Subcutaneous abdominal adipose tissue (tissue), 5 donors: ENCODE data around the gene KLRC3.
"Not testable (repeated sequence)": the region's sequence is repeated elsewhere in the genome, so short reads cannot be mapped to it uniquely, and the experiment has no call there.

ENCODE experiments used
- H3K27ac ChIP-seq: one replicate; pipeline ENCODE4 v1.7.0; 2013; ENCODE audit warnings: low read depth, mild to moderate bottlenecking, inconsistent platforms, low read length, moderate library complexity
- H3K27me3 ChIP-seq, 5 donors: one replicate each; pipeline ENCODE4 v1.7.0; 2013; ENCODE audit warnings: low read length in 5 of 5, inconsistent platforms in 1 of 5; ENCODE audit not compliant: control insufficient read depth in 5 of 5, insufficient read depth in 4 of 5
- H3K36me3 ChIP-seq, 5 donors: one replicate each; pipeline ENCODE4 v1.7.0; 2013; ENCODE audit warnings: low read length in 5 of 5; ENCODE audit not compliant: control insufficient read depth in 5 of 5, insufficient read depth in 5 of 5
- H3K4me1 ChIP-seq, 5 donors: one replicate each; pipeline ENCODE4 v1.7.0; 2013; ENCODE audit warnings: low read length in 5 of 5, mild to moderate bottlenecking in 3 of 5, moderate library complexity in 1 of 5; ENCODE audit not compliant: control insufficient read depth in 5 of 5, insufficient read depth in 5 of 5
- H3K4me3 ChIP-seq, 5 donors: one replicate each; pipeline ENCODE4 v1.7.0; 2013; ENCODE audit warnings: low read length in 5 of 5, low read depth in 1 of 5
- H3K9ac ChIP-seq, 5 donors: one replicate each; pipeline ENCODE4 v1.7.0; 2013; ENCODE audit warnings: low read length in 5 of 5, mild to moderate bottlenecking in 4 of 5, moderate library complexity in 3 of 5
- H3K9me3 ChIP-seq, 5 donors: one replicate each; pipeline ENCODE4 v1.7.0; 2013; ENCODE audit warnings: low read length in 5 of 5; ENCODE audit not compliant: control insufficient read depth in 5 of 5
- donor health status: healthy.
- donor health status: healthy.
- donor health status: healthy.
- donor health status: healthy.
- donor health status: healthy.

Gene KLRC3

GRCh38 chr12:10439608-10440274 is 19.3 kb upstream of the KLRC3 start:
- H3K27me3 ChIP-seq, H3K27ac ChIP-seq, H3K36me3 ChIP-seq, H3K4me3 ChIP-seq, H3K9me3 ChIP-seq, H3K4me1 ChIP-seq, H3K9ac ChIP-seq: not testable (repeated sequence)

GRCh38 chr12:10437601-10438000 is 17.2 kb upstream of the KLRC3 start:
- H3K27ac ChIP-seq, H3K27me3 ChIP-seq, H3K9ac ChIP-seq, H3K4me3 ChIP-seq, H3K4me1 ChIP-seq, H3K36me3 ChIP-seq, H3K9me3 ChIP-seq: not testable (repeated sequence)

GRCh38 chr12:10435816-10436215 is 15.4 kb upstream of the KLRC3 start, which contains the start of gene KLRC2:
Gene KLRC2, minus strand, starts transcription at chr12:10436010. Its CDS starts 24 bp downstream, at chr12:10435986.
- not testable (repeated sequence) for H3K36me3 ChIP-seq, H3K9me3 ChIP-seq, H3K27ac ChIP-seq, H3K4me1 ChIP-seq, H3K9ac ChIP-seq, H3K27me3 ChIP-seq, H3K4me3 ChIP-seq

- H3K4me1 ChIP-seq, H3K27me3 ChIP-seq, H3K4me3 ChIP-seq, H3K27ac ChIP-seq, H3K36me3 ChIP-seq, H3K9me3 ChIP-seq, H3K9ac ChIP-seq: not testable (repeated sequence)
Observed at GRCh38 chr12:10430623-10431022, 10.2 kb upstream of the KLRC3 start.

- H3K27ac ChIP-seq, H3K27me3 ChIP-seq, H3K9me3 ChIP-seq, H3K4me1 ChIP-seq, H3K4me3 ChIP-seq, H3K9ac ChIP-seq, H3K36me3 ChIP-seq: not testable (repeated sequence)
Observed at GRCh38 chr12:10425938-10426337, 5.5 kb upstream of the KLRC3 start.

GRCh38 chr12:10424260-10424899 is 4.0 kb upstream of the KLRC3 start:
- H3K4me3 ChIP-seq, H3K4me1 ChIP-seq, H3K36me3 ChIP-seq, H3K27ac ChIP-seq, H3K9me3 ChIP-seq, H3K9ac ChIP-seq, H3K27me3 ChIP-seq: not testable (repeated sequence)

GRCh38 chr12:10422159-10422558 is 1.8 kb upstream of the KLRC3 start:
- not testable (repeated sequence) for H3K4me1 ChIP-seq, H3K9ac ChIP-seq, H3K36me3 ChIP-seq, H3K4me3 ChIP-seq, H3K9me3 ChIP-seq, H3K27me3 ChIP-seq, H3K27ac ChIP-seq

- H3K9me3 ChIP-seq, result peaks cover 0 to 3% (median 0%) of the 10 kb centered on the region in 5 donors
- no peaks in the 10 kb centered on the region for H3K4me1 ChIP-seq
- no peak within 1 kb of the TSS for H3K4me3 ChIP-seq
- no peaks in the 10 kb centered on the region for H3K27me3 ChIP-seq
- no peak within 1 kb of the TSS for H3K27ac ChIP-seq
- H3K9ac ChIP-seq, result no peak within 1 kb of the TSS
- no peaks in the 10 kb centered on the region for H3K36me3 ChIP-seq
Observed at GRCh38 chr12:10409392-10409791, 11.0 kb downstream of the KLRC3 start, which contains the start of gene KLRC4. Gene KLRC4, minus strand, starts transcription at chr12:10409757. Its CDS starts 182 bp downstream, at chr12:10409575.

- Histone ChIP-seq H3K4me1 (no peaks in the 10 kb centered on the region), H3K4me3 (no peak overlapping the region), H3K9me3 (peaks cover 0 to 3% (median 0%) of the 10 kb centered on the region in 5 donors), H3K27me3 (no peaks in the 10 kb centered on the region), H3K9ac (no peak overlapping the region), H3K36me3 (no peaks in the 10 kb centered on the region), H3K27ac (no peak overlapping the region)
Observed at GRCh38 chr12:10408842-10409241, 11.6 kb downstream of the KLRC3 start.

- H3K36me3 ChIP-seq, result no peaks in the 10 kb centered on the region
- H3K27me3 ChIP-seq, result no peaks in the 10 kb centered on the region
- H3K4me1 ChIP-seq, result no peaks in the 10 kb centered on the region
- no peak overlapping the region for H3K9ac ChIP-seq
- H3K27ac ChIP-seq, result no peak overlapping the region
- H3K9me3 ChIP-seq, result peaks cover 0 to 3% (median 0%) of the 10 kb centered on the region in 5 donors
- no peak overlapping the region for H3K4me3 ChIP-seq
Observed at GRCh38 chr12:10406725-10407124, 13.7 kb downstream of the KLRC3 start.
